Measurements from ENCODE around the gene PPFIA4. TPM values are rescaled to one million over a fixed set of nuclear protein-coding genes. Genes with fewer than 3 reads are reported as not detected.

PPFIA4 gene
- total RNA-seq, 2 donors from 2014 or later = 5.4 to 18.8 TPM

DNA sequence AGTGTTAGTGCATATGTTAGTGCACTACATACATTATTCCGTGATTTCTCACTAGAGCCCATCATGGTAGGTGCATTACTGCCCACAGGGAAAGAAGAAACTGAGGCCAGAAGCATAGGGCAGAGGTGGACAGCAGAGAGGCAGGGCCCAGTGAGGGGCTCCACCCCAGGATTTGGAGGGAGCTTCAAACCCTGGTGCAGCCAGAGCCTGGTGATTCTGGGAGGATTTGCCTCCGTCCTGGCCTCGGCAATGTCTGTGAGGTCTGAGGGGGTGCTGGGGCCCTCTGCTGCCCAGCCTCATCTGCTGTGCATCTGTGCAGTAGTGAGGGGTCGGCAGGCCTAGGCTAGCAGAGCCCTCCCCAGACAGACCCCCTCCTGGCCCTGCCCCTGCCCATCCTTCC lies 22.8 kb downstream of the PPFIA4 start:
- no peaks in the 10 kb centered on the region for H3K36me3 Mint-ChIP-seq (ENCODE audit: insufficient read depth in 2 of 2)
- H3K27ac Mint-ChIP-seq = no peak overlapping the region
- no peaks in the 10 kb centered on the region for H3K27me3 Mint-ChIP-seq (ENCODE audit: low read depth)
- no peaks in the 10 kb centered on the region for H3K9me3 Mint-ChIP-seq
- H3K4me3 Mint-ChIP-seq = no peak overlapping the region
- ATAC-seq (replicated peaks in 1 of 2) (no peak), DNase-seq (no peak)
- no peaks in the 10 kb centered on the region for H3K4me1 Mint-ChIP-seq (ENCODE audit: low read depth)

GRCh38 chr1:203049576-203050180 lies 23.4 kb downstream of the PPFIA4 start:
- ATAC-seq (replicated peaks in 1 of 2) = no peak
- H3K4me1 Mint-ChIP-seq (ENCODE audit: low read depth) = no peaks in the 10 kb centered on the region
- DNase-seq = no peak
- no peaks in the 10 kb centered on the region for H3K36me3 Mint-ChIP-seq (ENCODE audit: insufficient read depth in 2 of 2)
- no peaks in the 10 kb centered on the region for H3K9me3 Mint-ChIP-seq
- no peak overlapping the region for H3K4me3 Mint-ChIP-seq
- no peak overlapping the region for H3K27ac Mint-ChIP-seq
- H3K27me3 Mint-ChIP-seq (ENCODE audit: low read depth) = no peaks in the 10 kb centered on the region

- H3K27me3 Mint-ChIP-seq (ENCODE audit: low read depth) = no peaks in the 10 kb centered on the region
- no peak for DNase-seq
- no peak for ATAC-seq (replicated peaks in 1 of 2)
- H3K9me3 Mint-ChIP-seq = no peaks in the 10 kb centered on the region
- no peak overlapping the region for H3K4me3 Mint-ChIP-seq
- H3K36me3 Mint-ChIP-seq (ENCODE audit: insufficient read depth in 2 of 2) = no peaks in the 10 kb centered on the region
- H3K4me1 Mint-ChIP-seq (ENCODE audit: low read depth) = no peaks in the 10 kb centered on the region
- H3K27ac Mint-ChIP-seq = no peak overlapping the region
These were observed 24.5 kb downstream of the PPFIA4 start for GRCh38 chr1:203050826-203051225.

GRCh38 chr1:203051841-203052324 lies 25.6 kb downstream of the PPFIA4 start:
- ATAC-seq (replicated peaks in 1 of 2) (no peak), DNase-seq (no peak)
- H3K36me3 Mint-ChIP-seq (ENCODE audit: insufficient read depth in 2 of 2) = no peaks in the 10 kb centered on the region
- H3K27ac Mint-ChIP-seq = no peak overlapping the region
- no peaks in the 10 kb centered on the region for H3K4me1 Mint-ChIP-seq (ENCODE audit: low read depth)
- H3K27me3 Mint-ChIP-seq (ENCODE audit: low read depth) = no peaks in the 10 kb centered on the region
- no peaks in the 10 kb centered on the region for H3K9me3 Mint-ChIP-seq
- H3K4me3 Mint-ChIP-seq = no peak overlapping the region

DNA sequence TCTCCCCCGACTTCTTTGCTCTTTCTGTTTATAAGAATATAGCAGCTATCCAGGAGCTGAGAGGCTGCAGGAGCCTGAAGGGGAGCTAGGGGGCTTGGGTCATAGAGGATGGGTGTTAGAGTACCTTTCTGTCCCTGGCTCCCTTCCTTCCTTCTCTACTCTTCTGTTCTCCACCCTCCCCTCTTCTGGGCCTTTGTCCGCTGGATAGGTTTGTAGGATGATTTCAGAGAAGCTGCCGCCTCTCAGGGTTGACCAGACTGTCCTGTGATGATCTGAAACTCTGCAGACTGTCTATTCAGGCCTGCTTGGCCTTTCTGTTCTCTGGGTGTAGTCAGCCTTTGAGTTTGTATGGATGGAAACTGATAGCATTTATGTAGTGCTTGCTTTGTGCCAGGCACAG lies 26.3 kb downstream of the PPFIA4 start:
- peaks cover 2% of the 10 kb centered on the region for H3K27me3 Mint-ChIP-seq (ENCODE audit: low read depth)
- H3K9me3 Mint-ChIP-seq = no peaks in the 10 kb centered on the region
- H3K27ac Mint-ChIP-seq = no peak overlapping the region
- H3K4me1 Mint-ChIP-seq (ENCODE audit: low read depth) = no peaks in the 10 kb centered on the region
- H3K36me3 Mint-ChIP-seq (ENCODE audit: insufficient read depth in 2 of 2) = no peaks in the 10 kb centered on the region
- ATAC-seq (replicated peaks in 1 of 2) (no peak), DNase-seq (no peak)
- no peak overlapping the region for H3K4me3 Mint-ChIP-seq

DNA sequence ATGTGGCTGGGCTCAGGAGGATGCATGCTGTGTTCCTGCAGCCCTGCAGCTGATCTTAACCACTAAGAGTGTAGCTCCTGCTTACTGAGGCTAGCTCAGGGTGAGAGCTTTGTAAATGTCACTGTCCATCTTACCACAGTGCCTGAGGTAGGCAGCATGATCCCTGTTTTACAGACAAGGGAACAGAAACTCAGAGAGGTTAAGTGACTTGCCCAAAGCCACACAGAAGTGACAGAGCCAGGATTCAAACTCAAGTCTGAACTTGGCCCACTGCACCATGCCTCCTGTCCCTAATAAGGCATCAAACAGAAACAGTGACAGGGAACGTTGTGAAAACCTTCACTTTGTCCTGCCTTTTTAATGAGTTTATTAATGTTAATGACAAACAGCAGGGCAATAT lies 27.9 kb downstream of the PPFIA4 start:
- DNase-seq (no peak), ATAC-seq (replicated peaks in 1 of 2) (no peak)
- Mint-ChIP-seq H3K27me3 (ENCODE audit: low read depth) (peaks cover 10% of the 10 kb centered on the region), H3K36me3 (ENCODE audit: insufficient read depth in 2 of 2) (no peaks in the 10 kb centered on the region), H3K27ac (no peak overlapping the region), H3K4me3 (no peak overlapping the region), H3K9me3 (no peaks in the 10 kb centered on the region), H3K4me1 (ENCODE audit: low read depth) (no peaks in the 10 kb centered on the region)

GRCh38 chr1:203054642-203055041 lies 28.4 kb downstream of the PPFIA4 start:
- Mint-ChIP-seq H3K27me3 (ENCODE audit: low read depth) (peaks cover 10% of the 10 kb centered on the region), H3K36me3 (ENCODE audit: insufficient read depth in 2 of 2) (no peaks in the 10 kb centered on the region), H3K4me1 (ENCODE audit: low read depth) (no peaks in the 10 kb centered on the region), H3K4me3 (no peak overlapping the region), H3K27ac (no peak overlapping the region), H3K9me3 (no peaks in the 10 kb centered on the region)
- no peak for DNase-seq
- ATAC-seq (replicated peaks in 1 of 2) = no peak

DNA sequence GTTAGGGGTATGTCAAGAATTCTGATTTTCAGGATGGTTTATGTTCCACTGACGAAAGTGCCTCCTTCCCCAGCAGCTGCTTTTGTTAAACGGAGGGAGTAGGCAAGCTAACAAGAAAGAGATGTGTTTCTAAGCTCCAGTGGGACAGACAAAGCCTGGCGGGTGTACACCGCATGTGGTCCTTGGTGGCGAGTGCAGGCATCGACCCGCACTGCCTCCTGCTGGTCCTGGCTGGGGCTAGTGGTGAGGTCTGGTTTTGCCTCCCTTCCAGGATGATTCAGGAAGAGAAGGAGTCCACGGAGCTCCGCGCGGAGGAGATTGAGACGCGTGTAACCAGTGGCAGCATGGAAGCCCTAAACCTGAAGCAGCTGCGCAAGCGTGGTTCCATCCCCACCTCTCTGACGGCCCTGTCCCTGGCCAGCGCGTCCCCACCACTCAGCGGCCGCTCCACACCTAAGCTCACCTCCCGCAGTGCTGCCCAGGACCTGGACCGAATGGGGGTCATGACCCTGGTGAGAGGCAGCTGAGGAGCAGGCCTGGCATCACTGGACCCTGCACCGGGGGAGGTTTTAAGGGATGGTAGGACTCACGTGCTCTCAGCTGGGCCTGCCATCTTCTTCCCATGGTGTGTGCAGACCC lies 29.0 kb downstream of the PPFIA4 start:
- Mint-ChIP-seq H3K36me3 (ENCODE audit: insufficient read depth in 2 of 2) (no peaks in the 10 kb centered on the region), H3K4me1 (ENCODE audit: low read depth) (no peaks in the 10 kb centered on the region), H3K27ac (no peak overlapping the region), H3K27me3 (ENCODE audit: low read depth) (peaks cover 10% of the 10 kb centered on the region), H3K4me3 (no peak overlapping the region), H3K9me3 (no peaks in the 10 kb centered on the region)
- DNase-seq (no peak), ATAC-seq (replicated peaks in 1 of 2) (no peak)

- Mint-ChIP-seq H3K36me3 (ENCODE audit: insufficient read depth in 2 of 2) (no peaks in the 10 kb centered on the region), H3K27me3 (ENCODE audit: low read depth) (peaks cover 10% of the 10 kb centered on the region), H3K9me3 (no peaks in the 10 kb centered on the region), H3K4me3 (no peak overlapping the region), H3K4me1 (ENCODE audit: low read depth) (no peaks in the 10 kb centered on the region), H3K27ac (no peak overlapping the region)
- ATAC-seq (replicated peaks in 1 of 2) = no peak
- no peak for DNase-seq
These were observed 29.7 kb downstream of the PPFIA4 start for GRCh38 chr1:203056012-203056411.

GRCh38 chr1:203056516-203056915 lies 30.2 kb downstream of the PPFIA4 start:
- no peak overlapping the region for H3K4me3 Mint-ChIP-seq
- DNase-seq = no peak
- no peaks in the 10 kb centered on the region for H3K4me1 Mint-ChIP-seq (ENCODE audit: low read depth)
- no peaks in the 10 kb centered on the region for H3K9me3 Mint-ChIP-seq
- no peak for ATAC-seq (replicated peaks in 1 of 2)
- no peak overlapping the region for H3K27ac Mint-ChIP-seq
- H3K27me3 Mint-ChIP-seq (ENCODE audit: low read depth) = peaks cover 10% of the 10 kb centered on the region
- H3K36me3 Mint-ChIP-seq (ENCODE audit: insufficient read depth in 2 of 2) = no peaks in the 10 kb centered on the region

- DNase-seq (no peak), ATAC-seq (replicated peaks in 1 of 2) (no peak)
- Mint-ChIP-seq H3K4me3 (no peak overlapping the region), H3K36me3 (ENCODE audit: insufficient read depth in 2 of 2) (no peaks in the 10 kb centered on the region), H3K27ac (no peak overlapping the region), H3K4me1 (ENCODE audit: low read depth) (no peaks in the 10 kb centered on the region), H3K9me3 (no peaks in the 10 kb centered on the region), H3K27me3 (ENCODE audit: low read depth) (peaks cover 10% of the 10 kb centered on the region)
These were observed 31.8 kb downstream of the PPFIA4 start for GRCh38 chr1:203057911-203058675.

DNA sequence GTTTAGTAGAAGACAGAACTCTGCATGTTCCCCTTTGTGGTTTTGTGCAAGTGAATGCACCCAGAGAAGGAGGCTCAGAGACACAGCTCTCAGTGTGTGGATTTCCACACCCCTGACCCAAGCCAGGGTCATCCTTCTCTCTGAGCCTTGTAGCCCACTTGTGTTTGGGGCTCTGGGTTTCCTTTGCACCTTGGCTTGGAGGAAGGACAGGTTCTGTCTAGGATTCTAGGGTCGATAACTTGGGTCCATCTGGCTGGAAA lies 32.3 kb downstream of the PPFIA4 start:
- no peak overlapping the region for H3K27ac Mint-ChIP-seq
- no peaks in the 10 kb centered on the region for H3K9me3 Mint-ChIP-seq
- H3K4me3 Mint-ChIP-seq = no peak overlapping the region
- H3K4me1 Mint-ChIP-seq (ENCODE audit: low read depth) = no peaks in the 10 kb centered on the region
- H3K36me3 Mint-ChIP-seq (ENCODE audit: insufficient read depth in 2 of 2) = no peaks in the 10 kb centered on the region
- no peak for DNase-seq
- peaks cover 10% of the 10 kb centered on the region for H3K27me3 Mint-ChIP-seq (ENCODE audit: low read depth)
- ATAC-seq (replicated peaks in 1 of 2) = no peak

GRCh38 chr1:203059485-203059884 lies 33.2 kb downstream of the PPFIA4 start:
- Mint-ChIP-seq H3K4me3 (no peak overlapping the region), H3K27me3 (ENCODE audit: low read depth) (peaks cover 10% of the 10 kb centered on the region), H3K9me3 (no peaks in the 10 kb centered on the region), H3K27ac (no peak overlapping the region), H3K36me3 (ENCODE audit: insufficient read depth in 2 of 2) (no peaks in the 10 kb centered on the region), H3K4me1 (ENCODE audit: low read depth) (no peaks in the 10 kb centered on the region)
- ATAC-seq (replicated peaks in 1 of 2) (no peak), DNase-seq (no peak)

GRCh38 chr1:203060115-203060514 lies 33.8 kb downstream of the PPFIA4 start:
- no peaks in the 10 kb centered on the region for H3K36me3 Mint-ChIP-seq (ENCODE audit: insufficient read depth in 2 of 2)
- no peak for ATAC-seq (replicated peaks in 1 of 2)
- no peak overlapping the region for H3K4me3 Mint-ChIP-seq
- H3K27ac Mint-ChIP-seq = no peak overlapping the region
- H3K9me3 Mint-ChIP-seq = no peaks in the 10 kb centered on the region
- peaks cover 10% of the 10 kb centered on the region for H3K27me3 Mint-ChIP-seq (ENCODE audit: low read depth)
- no peak for DNase-seq
- H3K4me1 Mint-ChIP-seq (ENCODE audit: low read depth) = no peaks in the 10 kb centered on the region
